H1 (cell line): ENCODE results near the gene CST7. TPM values are rescaled to one million over a fixed set of nuclear protein-coding genes. Genes with fewer than 3 reads are reported as not detected.
A peak's percentile ranks its signal among the peaks of the same experiment; 100 is the strongest.

ENCODE experiments used
- CTCF ChIA-PET: fragments of 300-600 bp; sonication (Branson Sonifier 250); formaldehyde crosslinking; loops from one replicate; lab custom pipeline; 2021; ENCODE audit not compliant: partially characterized antibody; lab: Charles Lee
- POLR2A ChIA-PET: fragments of 300-600 bp; sonication (Branson Sonifier 250); formaldehyde crosslinking; loops from one replicate; lab custom pipeline; 2021; ENCODE audit warnings: inconsistent platforms; ENCODE audit not compliant: partially characterized antibody; lab: Charles Lee
- DNase-seq, 2 experiments: peaks; one replicate each; pipeline versions ENCODE4 v3.0.0 to v3.0.0-alpha.2; 2010 to 2022; ENCODE audit warnings: low spot score in 2 of 2, low read depth in 1 of 2, mixed read lengths in 1 of 2
- FAIRE-seq: peaks from 2 replicates; lab custom pipeline; 2011; peaks lifted over from hg19 to GRCh38; lab: Jason Lieb, UNC
- H2AFZ ChIP-seq: 2 replicates; pipeline ENCODE4 v1.8.1; 2012; ENCODE audit warnings: low read length, inconsistent platforms
- H2AK5ac ChIP-seq: 2 replicates; pipeline ENCODE4 v1.6.1; 2013; ENCODE audit warnings: low read depth, low read length
- H2BK120ac ChIP-seq: replicated peaks from 2 replicates; pipeline ENCODE3; 2013; ENCODE audit warnings: low read depth, low read length, inconsistent platforms
- H2BK12ac ChIP-seq: 2 replicates; pipeline ENCODE4 v1.6.1; 2013; ENCODE audit warnings: low read depth, low read length
- H2BK15ac ChIP-seq: 2 replicates; pipeline ENCODE4 v1.6.1; 2013; ENCODE audit warnings: low read length
- H2BK20ac ChIP-seq: 2 replicates; pipeline ENCODE4 v1.6.1; 2013; ENCODE audit warnings: low read length
- H2BK5ac ChIP-seq: 2 replicates; pipeline ENCODE4 v1.6.1; 2013; ENCODE audit warnings: low read depth, low read length
- H3K14ac ChIP-seq: 2 replicates; pipeline ENCODE4 v1.6.1; 2013; ENCODE audit warnings: inconsistent platforms; ENCODE audit not compliant: insufficient read length
- H3K18ac ChIP-seq: 2 replicates; pipeline ENCODE4 v1.6.1; 2013; ENCODE audit warnings: low read length; ENCODE audit errors: extremely low read depth
- H3K23ac ChIP-seq: 2 replicates; pipeline ENCODE4 v1.6.1; 2013; ENCODE audit warnings: inconsistent platforms; ENCODE audit not compliant: insufficient read length
- H3K23me2 ChIP-seq: 2 replicates; pipeline ENCODE4 v1.6.1; 2013; ENCODE audit warnings: low read depth, low read length
- H3K27ac ChIP-seq: 2 replicates; pipeline ENCODE4 v1.6.1; 2011; ENCODE audit warnings: low read depth, low read length, inconsistent platforms
- H3K27me3 ChIP-seq, 4 experiments: replicated peaks in 1 of 4; 1 replicate in 1 of 4; 2 replicates in 3 of 4; pipeline versions ENCODE4 v1.6.1 to v1.8.1; 2011 to 2013; ENCODE audit warnings: low read length in 3 of 4, mild to moderate bottlenecking in 3 of 4, inconsistent platforms in 2 of 4, mixed read lengths in 2 of 4, moderate library complexity in 1 of 4; ENCODE audit not compliant: control insufficient read depth in 3 of 4, insufficient read depth in 3 of 4; ENCODE audit errors: extremely low read depth in 1 of 4
- H3K36me3 ChIP-seq, 4 experiments: 2 replicates each; pipeline versions ENCODE4 v1.6.1 to v1.8.1; 2011 to 2013; ENCODE audit warnings: mild to moderate bottlenecking in 4 of 4, low read length in 3 of 4, moderate library complexity in 2 of 4, control low read depth in 1 of 4, inconsistent platforms in 1 of 4; ENCODE audit not compliant: insufficient read depth in 4 of 4, control insufficient read depth in 2 of 4
- H3K4ac ChIP-seq: replicated peaks from 2 replicates; pipeline ENCODE3; 2013; ENCODE audit warnings: low read length, low read depth, mixed read lengths, inconsistent platforms; ENCODE audit not compliant: insufficient read length
- H3K4me1 ChIP-seq, 4 experiments: replicated peaks in 1 of 4; 1 replicate in 1 of 4; 2 replicates in 3 of 4; pipeline versions ENCODE4 v1.6.1 to v1.8.1; 2011 to 2013; ENCODE audit warnings: low read length in 3 of 4, inconsistent platforms in 2 of 4, mixed read lengths in 1 of 4; ENCODE audit not compliant: insufficient read depth in 4 of 4, control insufficient read depth in 3 of 4
- H3K4me2 ChIP-seq, 2 experiments: 2 replicates each; pipeline versions ENCODE4 v1.6.1 to v1.8.1; 2011 to 2013; ENCODE audit warnings: low read depth in 2 of 2, low read length in 2 of 2, control low read depth in 1 of 2, inconsistent platforms in 1 of 2, mild to moderate bottlenecking in 1 of 2; ENCODE audit not compliant: insufficient read depth in 1 of 2
- H3K4me3 ChIP-seq, 4 experiments: fragments of 200-600, 300-600 bp in 1 of 4; sonication (generic), shearing (Covaris generic), sonication (Bioruptor Twin) in 1 of 4; 2 replicates each; pipeline versions ENCODE4 v1.5.1 to v1.8.1; 2011 to 2016; ENCODE audit warnings: low read length in 4 of 4, low read depth in 3 of 4, control low read depth in 2 of 4, inconsistent platforms in 2 of 4, mild to moderate bottlenecking in 2 of 4, mixed read lengths in 1 of 4, moderate library complexity in 1 of 4; ENCODE audit not compliant: insufficient read depth in 2 of 4; ENCODE audit errors: extremely low read depth in 1 of 4
- H3K56ac ChIP-seq: replicated peaks from 2 replicates; pipeline ENCODE3; 2013; ENCODE audit warnings: low read depth, mild to moderate bottlenecking, mixed read lengths, low read length, inconsistent platforms; ENCODE audit not compliant: insufficient read length
- H3K79me1 ChIP-seq: 2 replicates; pipeline ENCODE4 v1.6.1; 2013; ENCODE audit warnings: low read depth, low read length, control low read depth
- H3K79me2 ChIP-seq, 2 experiments: 2 replicates each; pipeline versions ENCODE4 v1.6.1 to v1.8.1; 2012 to 2013; ENCODE audit warnings: low read length in 2 of 2, mild to moderate bottlenecking in 2 of 2, inconsistent platforms in 1 of 2; ENCODE audit not compliant: insufficient read depth in 2 of 2, control insufficient read depth in 1 of 2
- H3K9ac ChIP-seq, 4 experiments: replicated peaks in 1 of 4; 1 replicate in 1 of 4; 2 replicates in 3 of 4; pipeline versions ENCODE4 v1.6.1 to v1.8.1; 2011 to 2013; ENCODE audit warnings: low read depth in 3 of 4, low read length in 3 of 4, control low read depth in 2 of 4, mild to moderate bottlenecking in 2 of 4, moderate library complexity in 2 of 4, inconsistent platforms in 1 of 4; ENCODE audit errors: extremely low read depth in 1 of 4
- H3K9me3 ChIP-seq, 2 experiments: 2 replicates each; pipeline versions ENCODE4 v1.6.1 to v1.8.1; 2012 to 2013; ENCODE audit warnings: mild to moderate bottlenecking in 2 of 2, moderate library complexity in 2 of 2, control low read depth in 1 of 2, inconsistent platforms in 1 of 2, low read depth in 1 of 2, low read length in 1 of 2, mixed read lengths in 1 of 2; ENCODE audit not compliant: insufficient read depth in 2 of 2
- H4K20me1 ChIP-seq, 2 experiments: replicated peaks in 1 of 2; 2 replicates each; pipeline versions ENCODE3 to v1.8.1; 2011 to 2013; ENCODE audit warnings: inconsistent platforms in 2 of 2, low read length in 2 of 2, mild to moderate bottlenecking in 1 of 2; ENCODE audit not compliant: insufficient read depth in 2 of 2, control insufficient read depth in 1 of 2
- H4K5ac ChIP-seq: 2 replicates; pipeline ENCODE4 v1.6.1; 2013; ENCODE audit warnings: low read length, low read depth, mixed read lengths, inconsistent platforms; ENCODE audit not compliant: insufficient read length
- H4K8ac ChIP-seq: 2 replicates; pipeline ENCODE4 v1.8.0; 2013; ENCODE audit warnings: mild to moderate bottlenecking, moderate library complexity, low read length, inconsistent platforms; ENCODE audit not compliant: insufficient read depth; ENCODE audit errors: extremely low read depth
- H4K91ac ChIP-seq: replicated peaks from 2 replicates; pipeline ENCODE3; 2013; ENCODE audit warnings: low read length, mixed read lengths, inconsistent platforms; ENCODE audit not compliant: insufficient read length
- CHD1 ChIP-seq: IDR thresholded peaks from 2 replicates; pipeline ENCODE4 v1.6.1; 2012; ENCODE audit warnings: low read depth, low read length, improper control_type of control experiment
- CTCF ChIP-seq, 3 experiments: IDR thresholded peaks; 1 replicate in 2 of 3; 2 replicates in 1 of 3; pipeline versions ENCODE4 v1.5.1 to v1.6.1; 2011; ENCODE audit warnings: low read length in 3 of 3, mild to moderate bottlenecking in 3 of 3, inconsistent platforms in 2 of 3, low read depth in 1 of 3, moderate library complexity in 1 of 3; ENCODE audit not compliant: insufficient read depth in 1 of 3; ENCODE audit errors: control extremely low read depth in 1 of 3
- KDM5A ChIP-seq: fragments of 200-600 bp; IDR thresholded peaks from 2 replicates; pipeline ENCODE4 v1.7.1; 2012; ENCODE audit warnings: mild to moderate bottlenecking, low read length, inconsistent platforms, mixed read lengths
- NANOG ChIP-seq: IDR thresholded peaks from 2 replicates; pipeline ENCODE4 v1.6.1; 2011; ENCODE audit warnings: low read length, low read depth, mild to moderate bottlenecking, inconsistent platforms; ENCODE audit not compliant: insufficient read depth, poor library complexity, severe bottlenecking
- RAD21 ChIP-seq, 2 experiments: IDR thresholded peaks in 1 of 2; conservative IDR thresholded peaks in 1 of 2; 2 replicates each; pipeline ENCODE4 v1.6.1; 2011; ENCODE audit warnings: low read depth in 2 of 2, low read length in 2 of 2, improper control_type of control experiment in 1 of 2, inconsistent platforms in 1 of 2, mild to moderate bottlenecking in 1 of 2, moderate library complexity in 1 of 2
- RBBP5 ChIP-seq: IDR thresholded peaks from 2 replicates; pipeline ENCODE4 v1.7.1; 2012; ENCODE audit warnings: low read depth, mild to moderate bottlenecking, inconsistent platforms, low read length, moderate library complexity, borderline replicate concordance
- SIN3A ChIP-seq, 2 experiments: IDR thresholded peaks in 1 of 2; conservative IDR thresholded peaks in 1 of 2; 2 replicates each; pipeline ENCODE4 v1.6.1; 2011 to 2012; ENCODE audit warnings: low read length in 2 of 2, improper control_type of control experiment in 1 of 2, low read depth in 1 of 2, mild to moderate bottlenecking in 1 of 2
- SUZ12 ChIP-seq: fragments of 200-600 bp; sonication (generic); IDR thresholded peaks from 2 replicates; pipeline ENCODE4 v1.6.1; 2012; ENCODE audit warnings: mild to moderate bottlenecking, inconsistent platforms, low read length, moderate library complexity, mixed read lengths
- WGBS, 2 experiments: shearing (Covaris generic) in 1 of 2; methylation state at CpG; one replicate each; pipeline versions ENCODE4 v1.1.6 to v1.1.7; 2013 to 2015; ENCODE audit warnings: low lambda C conversion rate in 2 of 2, mixed read lengths in 2 of 2, inconsistent platforms in 1 of 2, low coverage in 1 of 2, missing lambda C conversion rate in 1 of 2; ENCODE audit not compliant: insufficient replicate concordance in 2 of 2, insufficient coverage in 1 of 2, insufficient read length in 1 of 2; ENCODE audit errors: extremely low coverage in 1 of 2, missing lambda C conversion rate in 1 of 2; 5-methylcytosine and 5-hydroxymethylcytosine counted together
- polyA plus RNA-seq, 7 experiments: library from polyadenylated mRNA; depleted of rRNA in 3 of 7; stranded (reverse) in 5 of 7; unstranded in 2 of 7; fragments of >200 nt in 5 of 7; fragments of 200-250 nt in 2 of 7; gene quantifications; 1 replicate in 5 of 7; 2 replicates in 1 of 7; 4 replicates in 1 of 7; pipeline versions ENCODE4 v1.2.1 to v1.2.3, GENCODE V29; 2011 to 2013; ENCODE audit warnings: missing spikeins in 2 of 7, mixed read lengths in 2 of 7
- total RNA-seq: library from RNA; stranded (reverse); fragmentation: NEBNext Ultra II Directional; extraction: Animal tissue kit (Norgen Biotek cat#: 25700); gene quantifications from 2 replicates; pipeline ENCODE4 v1.2.1, GENCODE V29; 2021

CST7 gene
- total and polyA plus RNA-seq, 2 of the 8 experiments (the other 6 are each of a cell fraction or from before 2014, with no cell fraction given), result not detected

- ChIA-PET CTCF (interaction anchor here (0.6 to 7.1 kb wide), 5 partner anchors 16 to 754 kb away, joined by 3 to 48 read pairs (median 4); no protein-coding TSS in a partner anchor), POLR2A (no interaction called here)
- no peak overlapping the region for H2BK12ac ChIP-seq
- no peak overlapping the region for H4K91ac ChIP-seq
- no peaks in the 10 kb centered on the region; a peak in 1 of 7 replicates for H3K27me3 ChIP-seq
- no peak overlapping the region for H2BK15ac ChIP-seq
- H3K14ac ChIP-seq, result no peak overlapping the region
- no peak overlapping the region for H3K56ac ChIP-seq
- no peak overlapping the region for H3K4ac ChIP-seq
- H2AK5ac ChIP-seq, result no peak overlapping the region
- H3K9me3 ChIP-seq, result no peaks in the 10 kb centered on the region
- H3K4me2 ChIP-seq, result no peak overlapping the region
- H3K79me1 ChIP-seq, result no peaks in the 10 kb centered on the region
- FAIRE-seq (no peak), DNase-seq (peak in 1 of 2 experiments; percentile 29)
- H3K4me1 ChIP-seq, result 0 out of 7 replicates have a peak, but pooled peaks cover 0 to 2% (median 0%) of the 10 kb centered on the region in 4 experiments
- H4K20me1 ChIP-seq, result no peaks in the 10 kb centered on the region
- WGBS, 2 experiments, result 86% methylated on average over 14 of the region's 14 CpGs; no CpG with 5 or more reads in 1 of the 2 experiments
- no peak overlapping the region for H4K5ac ChIP-seq
- H2BK5ac ChIP-seq, result no peak overlapping the region
- H3K9ac ChIP-seq, result no peak overlapping the region
- no peak overlapping the region for H2BK20ac ChIP-seq
- no peak overlapping the region for H3K4me3 ChIP-seq
- H4K8ac ChIP-seq, result no peak overlapping the region
- H2AFZ ChIP-seq, result no peak overlapping the region
- no peaks in the 10 kb centered on the region for H3K36me3 ChIP-seq
- no peaks in the 10 kb centered on the region for H3K79me2 ChIP-seq
- no peak overlapping the region for H3K27ac ChIP-seq
- H3K23me2 ChIP-seq, result no peaks in the 10 kb centered on the region
- no peak overlapping the region for H3K23ac ChIP-seq
- H2BK120ac ChIP-seq, result no peak overlapping the region
- H3K18ac ChIP-seq, result no peak overlapping the region
- no peak for TF ChIP-seq NANOG
- TF ChIP-seq SUZ12, result no peak
- no peak for TF ChIP-seq RBBP5
- no peak for TF ChIP-seq CHD1
- no peak for TF ChIP-seq SIN3A (conservative IDR thresholded peaks at IDR 0.05 in 1 of 2, IDR thresholded peaks at IDR 0.05 in 1 of 2; ENCODE audit: low read depth in 1 of 2, low read length in 2 of 2)
- TF ChIP-seq RAD21 (IDR thresholded peaks at IDR 0.05 in 1 of 2, conservative IDR thresholded peaks at IDR 0.05 in 1 of 2; ENCODE audit: low read depth in 2 of 2, low read length in 2 of 2), result no peak
- TF ChIP-seq CTCF (IDR thresholded peaks at IDR 0.05; ENCODE audit: control extremely low read depth in 1 of 3, insufficient read depth in 1 of 3, low read depth in 1 of 3, low read length in 3 of 3), result no peak
- TF ChIP-seq KDM5A, result no peak
Measured at GRCh38 chr20:24914388-24915241, 34.5 kb upstream of the CST7 start.
